Breast epithelium (tissue), 3 donors: ENCODE data around the gene STX3.

Source experiments
- POLR2A ChIP-seq: fragments of 450-650 bp; IDR thresholded peaks from one replicate; pipeline ENCODE4 v1.6.1; 2016; ENCODE audit warnings: antibody characterized with exemption, mild to moderate bottlenecking, moderate library complexity
- POLR2AphosphoS5 ChIP-seq, 3 donors: sonication (generic); formaldehyde crosslinking; IDR thresholded peaks; one replicate each; pipeline ENCODE4 v1.6.1; 2017; ENCODE audit warnings: antibody characterized with exemption in 3 of 3
- TF ChIP-seq, protein P1 (sequence below), 3 donors: fragments of 450-650 bp; IDR thresholded peaks; one replicate each; pipeline ENCODE4 v1.5.1; 2016 to 2017; ENCODE audit warnings: antibody characterized with exemption in 3 of 3, mild to moderate bottlenecking in 3 of 3, moderate library complexity in 3 of 3

DNA sequence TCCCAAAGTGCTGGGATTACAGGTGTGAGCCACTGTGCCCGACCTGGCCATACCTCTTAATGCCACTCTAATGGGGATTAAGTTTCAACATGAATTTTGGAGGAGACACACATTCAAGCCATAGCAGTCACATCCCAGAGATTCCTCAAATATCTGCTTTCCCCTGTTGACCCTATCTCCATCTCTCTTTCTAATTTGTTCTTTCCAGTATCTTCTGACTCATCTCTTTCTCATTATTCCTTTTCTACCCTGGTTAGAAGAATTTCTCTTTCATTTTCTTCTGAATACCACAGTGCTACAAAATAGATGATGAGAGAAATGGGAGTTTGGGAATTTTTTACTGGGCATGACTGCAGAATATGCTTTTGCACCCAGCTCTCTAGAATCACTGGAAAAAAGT, 46.6 kb upstream of the STX3 start:
- TF ChIP-seq, protein P1, sequence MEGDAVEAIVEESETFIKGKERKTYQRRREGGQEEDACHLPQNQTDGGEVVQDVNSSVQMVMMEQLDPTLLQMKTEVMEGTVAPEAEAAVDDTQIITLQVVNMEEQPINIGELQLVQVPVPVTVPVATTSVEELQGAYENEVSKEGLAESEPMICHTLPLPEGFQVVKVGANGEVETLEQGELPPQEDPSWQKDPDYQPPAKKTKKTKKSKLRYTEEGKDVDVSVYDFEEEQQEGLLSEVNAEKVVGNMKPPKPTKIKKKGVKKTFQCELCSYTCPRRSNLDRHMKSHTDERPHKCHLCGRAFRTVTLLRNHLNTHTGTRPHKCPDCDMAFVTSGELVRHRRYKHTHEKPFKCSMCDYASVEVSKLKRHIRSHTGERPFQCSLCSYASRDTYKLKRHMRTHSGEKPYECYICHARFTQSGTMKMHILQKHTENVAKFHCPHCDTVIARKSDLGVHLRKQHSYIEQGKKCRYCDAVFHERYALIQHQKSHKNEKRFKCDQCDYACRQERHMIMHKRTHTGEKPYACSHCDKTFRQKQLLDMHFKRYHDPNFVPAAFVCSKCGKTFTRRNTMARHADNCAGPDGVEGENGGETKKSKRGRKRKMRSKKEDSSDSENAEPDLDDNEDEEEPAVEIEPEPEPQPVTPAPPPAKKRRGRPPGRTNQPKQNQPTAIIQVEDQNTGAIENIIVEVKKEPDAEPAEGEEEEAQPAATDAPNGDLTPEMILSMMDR (IDR thresholded peaks at IDR 0.05), result no peak
- TF ChIP-seq POLR2A (no peak), POLR2AphosphoS5 (IDR thresholded peaks at IDR 0.05) (no peak)
